HT1080 (cell line): ENCODE measurements around the gene NCL. TPM values are rescaled to one million over a fixed set of nuclear protein-coding genes. Genes with fewer than 3 reads are reported as not detected.
"Not testable (repeated sequence)": the region's sequence is repeated elsewhere in the genome, so short reads cannot be mapped to it uniquely, and the experiment has no call there.

Source experiments
- DNase-seq: peaks from one replicate; pipeline ENCODE4 v3.0.0-alpha.2; 2015; ENCODE audit warnings: low read depth
- total RNA-seq: library from RNA; depleted of rRNA; stranded (reverse); fragments of >200 nt; shearing (Covaris generic); gene quantifications from 2 replicates; pipeline ENCODE4 v1.2.3, GENCODE V29; 2014

NCL gene
- total RNA-seq, 1 experiment from 2014 or later = 358 TPM

- DNase-seq = no peak
Measured at GRCh38 chr2:231467613-231468530, 3.6 kb upstream of the NCL start.

DNA sequence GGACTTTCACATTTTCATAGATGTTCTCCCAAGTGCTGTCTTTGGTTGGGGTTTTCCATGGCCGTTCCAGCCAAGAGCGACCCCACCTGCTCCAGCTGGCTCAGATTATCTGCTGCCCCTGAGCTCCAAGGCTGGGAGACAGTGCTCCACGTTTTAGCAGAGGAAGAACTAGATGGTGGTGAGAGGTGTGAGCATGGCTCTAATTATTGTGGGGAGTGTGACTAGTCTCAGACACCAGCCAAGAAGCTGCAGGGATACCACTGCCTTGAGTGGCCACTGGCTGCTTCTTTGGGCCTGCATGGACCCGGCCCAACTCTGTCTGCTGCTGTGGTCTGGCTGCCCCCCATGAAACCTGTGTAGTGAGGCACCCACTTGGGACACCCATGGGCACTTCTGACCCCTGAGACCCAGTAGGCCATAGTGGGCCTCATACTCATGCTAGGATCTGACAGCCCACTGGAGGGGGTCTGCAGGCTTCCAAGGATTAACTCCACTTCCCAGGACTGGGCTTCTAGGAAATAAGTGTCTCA lies 2.8 kb upstream of the NCL start:
- no peak for DNase-seq

DNA sequence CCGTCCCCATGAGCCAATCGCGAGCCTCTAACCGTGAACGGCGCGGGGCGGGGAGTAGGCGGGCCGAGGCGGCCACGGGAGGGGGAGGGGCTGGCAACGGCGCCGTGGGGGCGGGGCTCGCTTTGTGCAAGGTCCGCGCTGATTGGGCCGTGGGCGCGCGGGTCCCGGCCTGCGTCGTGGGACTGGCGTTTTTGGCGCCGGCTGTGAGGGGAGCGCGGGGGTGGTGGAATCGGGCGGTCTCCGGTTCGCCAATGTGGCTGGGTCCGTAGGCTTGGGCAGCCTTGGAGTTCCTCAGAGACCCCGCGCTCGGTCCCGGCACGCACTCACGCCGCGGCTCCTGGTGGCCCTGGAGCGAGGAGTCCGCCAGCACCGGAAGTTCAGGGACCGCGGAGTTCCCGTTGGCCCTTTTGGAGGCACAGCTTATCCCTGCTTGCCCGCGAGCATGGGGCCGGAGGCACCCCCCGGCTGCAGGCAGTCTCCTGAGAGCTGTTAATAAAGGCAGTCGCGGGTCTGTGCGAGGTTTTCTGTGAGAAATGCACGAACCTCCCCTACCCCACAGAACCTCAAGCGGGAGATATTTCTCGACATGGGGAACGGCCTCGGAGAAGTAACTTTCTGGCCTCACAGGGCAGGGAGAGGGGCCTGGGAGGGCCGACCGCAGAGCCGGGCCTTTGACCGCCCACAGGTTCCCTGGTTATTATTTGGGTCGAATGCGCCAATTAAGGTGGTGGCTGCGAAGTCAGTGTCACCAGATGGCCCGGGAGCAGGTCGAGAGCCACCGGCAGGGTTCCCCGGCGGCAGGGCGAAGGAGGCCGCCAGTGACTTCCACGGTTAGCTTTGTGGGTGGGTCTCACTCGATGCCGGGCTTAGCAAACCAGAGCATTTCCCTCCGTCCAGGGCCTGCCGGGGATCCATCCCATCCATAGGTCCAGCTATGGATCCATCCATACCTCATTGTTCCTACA lies 574 bp upstream of the NCL start:
- DNase-seq = no peak

DNA sequence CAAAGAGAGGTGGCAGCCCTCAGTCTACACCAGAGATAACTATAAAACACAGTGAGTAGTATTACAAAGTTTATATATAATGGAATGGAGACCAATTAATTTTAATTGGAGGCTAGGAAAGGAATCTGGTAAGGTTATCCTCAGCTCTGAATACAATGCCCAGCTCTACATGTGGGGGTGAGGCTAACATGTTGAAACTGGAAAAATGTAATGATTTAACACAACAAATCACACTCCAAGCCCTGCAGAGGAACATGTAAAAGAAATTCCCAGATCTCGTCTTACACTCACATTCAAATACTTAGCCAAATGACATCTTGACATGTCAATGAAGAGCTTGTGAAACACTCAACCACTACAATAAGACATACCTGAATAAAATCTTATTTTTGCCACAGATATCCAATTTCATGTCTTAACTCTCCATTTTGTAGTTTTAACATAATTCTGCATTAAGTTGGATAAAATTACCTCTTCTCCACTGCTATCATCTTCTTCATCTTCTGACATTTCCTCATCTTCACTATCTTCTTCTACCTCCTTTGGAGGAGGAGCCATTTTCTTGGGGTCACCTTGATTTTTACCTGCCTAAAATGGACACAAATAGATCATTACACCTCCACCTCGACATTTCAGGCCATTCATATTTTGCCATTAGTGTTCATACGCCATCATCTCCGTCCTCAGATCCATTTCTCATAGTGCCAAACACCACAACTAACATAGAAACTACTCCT lies 1.4 kb downstream of the NCL start:
- no peak for DNase-seq

DNA sequence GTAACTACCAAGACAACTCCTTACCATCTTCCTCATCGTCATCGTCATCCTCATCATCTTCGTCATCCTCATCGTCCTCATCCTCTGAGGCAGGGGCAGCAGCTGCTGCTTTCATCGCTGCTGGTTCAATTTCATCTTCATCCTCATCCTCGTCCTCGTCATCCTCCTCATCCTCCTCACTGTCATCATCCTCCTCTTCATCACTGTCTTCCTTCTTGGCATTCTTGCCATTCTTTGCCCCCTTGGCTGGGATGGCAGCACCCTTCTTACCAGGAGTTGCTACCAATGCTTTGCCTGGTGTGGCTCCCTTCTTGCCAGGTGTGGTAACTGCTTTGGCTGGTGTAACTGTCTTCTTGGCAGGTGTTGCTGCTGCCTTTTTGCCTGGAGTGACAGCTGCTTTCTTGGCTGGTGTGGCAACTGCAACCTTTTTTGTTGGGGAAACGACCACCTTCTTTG lies 2.7 kb downstream of the NCL start:
- DNase-seq = no peak

DNA sequence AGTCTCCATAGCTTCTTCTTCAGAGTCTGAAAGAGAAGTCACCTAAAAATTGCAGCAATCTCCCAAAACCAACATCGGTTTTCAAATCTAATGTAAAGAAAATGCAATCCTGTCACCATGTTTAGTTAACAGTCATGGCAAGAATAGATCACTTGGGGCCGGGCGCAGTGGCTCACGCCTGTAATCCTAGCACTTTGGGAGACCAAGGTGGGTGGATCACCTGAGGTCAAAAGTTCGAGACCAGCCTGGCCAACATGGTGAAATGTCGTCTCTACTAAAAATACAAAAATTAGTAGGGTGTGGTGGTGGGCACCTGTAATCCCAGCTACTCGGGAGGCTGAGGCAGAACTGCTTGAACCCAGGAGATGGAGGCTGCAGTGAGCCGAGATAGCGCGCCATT lies 3.4 kb downstream of the NCL start:
- not testable (repeated sequence) for DNase-seq

DNA sequence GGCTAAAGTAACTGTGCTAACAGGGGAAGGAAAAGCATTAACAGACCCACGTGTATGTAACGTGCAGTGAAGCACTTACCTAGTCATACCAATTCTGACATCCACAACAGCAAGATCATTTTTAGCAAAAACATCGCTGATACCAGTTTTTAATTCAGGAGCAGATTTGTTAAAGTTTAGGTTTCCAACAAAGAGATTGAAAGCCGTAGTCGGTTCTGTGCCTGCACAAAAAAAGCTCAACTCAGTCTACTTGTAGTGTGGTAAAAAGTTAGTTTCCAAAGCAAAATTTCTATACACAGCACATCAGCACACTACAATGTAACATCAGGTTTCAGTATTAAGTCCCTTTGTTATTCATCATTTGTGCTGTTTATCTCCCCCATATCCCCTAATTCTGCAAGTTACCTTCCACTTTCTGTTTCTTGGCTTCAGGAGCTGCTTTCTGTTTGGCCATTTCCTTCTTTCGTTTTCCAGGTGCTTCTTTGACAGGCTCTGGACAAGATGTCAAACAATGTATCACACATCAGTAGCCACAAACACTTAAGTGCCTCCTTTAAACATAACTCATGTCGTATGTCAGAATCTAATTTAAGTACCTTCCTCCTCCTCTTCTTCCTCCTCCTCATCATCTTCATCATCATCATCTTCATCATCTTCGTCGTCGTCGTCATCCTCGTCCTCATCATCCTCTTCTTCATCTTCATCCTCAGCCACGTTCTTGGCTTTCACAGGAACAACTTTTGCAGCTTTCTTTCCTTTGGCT lies 4.0 kb downstream of the NCL start:
- DNase-seq = no peak

- DNase-seq = no peak
Measured at GRCh38 chr2:231458368-231458767, 5.9 kb downstream of the NCL start.

- DNase-seq = no peak
Measured at GRCh38 chr2:231457101-231457500, 7.2 kb downstream of the NCL start.

DNA sequence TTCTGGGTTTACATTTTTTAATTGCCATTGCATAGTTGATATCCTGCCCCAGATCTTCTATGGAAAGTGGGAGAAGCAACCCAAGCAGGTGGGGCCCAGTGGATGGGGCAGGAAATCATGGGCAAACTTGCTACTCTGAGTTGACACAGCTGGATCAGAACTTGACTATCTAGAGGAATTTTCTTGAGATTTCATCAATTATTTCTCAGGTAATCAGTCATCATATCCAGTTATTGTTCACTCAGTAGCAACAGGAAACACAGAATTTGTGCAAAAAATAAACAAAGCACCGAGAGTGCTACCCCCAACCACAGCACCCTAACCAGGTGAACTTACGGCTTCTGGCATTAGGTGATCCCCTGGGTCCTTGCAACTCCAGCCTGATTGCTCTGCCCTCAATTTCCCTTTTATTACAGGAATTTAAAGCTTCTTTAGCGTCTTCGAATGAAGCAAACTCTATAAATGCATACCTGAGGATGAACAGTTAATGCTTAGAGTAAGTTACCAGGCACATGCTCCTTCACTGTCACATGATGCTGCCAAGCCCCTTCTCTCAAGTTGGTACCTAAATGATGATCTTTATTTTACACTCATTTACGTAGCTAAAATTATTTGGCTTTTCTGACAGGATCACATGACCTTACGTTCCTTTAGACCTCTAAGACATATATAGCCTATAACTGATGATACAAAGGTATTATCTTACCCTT lies 7.8 kb downstream of the NCL start:
- DNase-seq = no peak

DNA sequence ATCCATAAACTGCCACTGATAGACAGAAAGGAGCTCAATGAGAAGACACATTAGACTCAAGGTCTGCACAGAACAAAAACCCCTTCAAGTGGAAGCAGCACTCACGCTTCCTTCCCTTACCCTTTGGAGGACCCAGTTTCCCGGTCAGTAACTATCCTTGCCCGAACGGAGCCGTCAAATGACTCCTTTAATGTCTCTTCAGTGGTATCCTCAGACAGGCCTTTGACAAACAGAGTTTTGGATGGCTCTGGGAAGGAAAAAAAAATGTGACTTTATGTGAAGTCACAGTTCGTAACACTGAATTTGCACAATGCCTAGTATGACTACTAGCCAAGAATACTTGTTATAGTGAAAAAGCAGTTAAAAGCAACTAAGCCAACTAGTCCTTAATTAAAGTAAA lies 8.4 kb downstream of the NCL start:
- DNase-seq = no peak

DNA sequence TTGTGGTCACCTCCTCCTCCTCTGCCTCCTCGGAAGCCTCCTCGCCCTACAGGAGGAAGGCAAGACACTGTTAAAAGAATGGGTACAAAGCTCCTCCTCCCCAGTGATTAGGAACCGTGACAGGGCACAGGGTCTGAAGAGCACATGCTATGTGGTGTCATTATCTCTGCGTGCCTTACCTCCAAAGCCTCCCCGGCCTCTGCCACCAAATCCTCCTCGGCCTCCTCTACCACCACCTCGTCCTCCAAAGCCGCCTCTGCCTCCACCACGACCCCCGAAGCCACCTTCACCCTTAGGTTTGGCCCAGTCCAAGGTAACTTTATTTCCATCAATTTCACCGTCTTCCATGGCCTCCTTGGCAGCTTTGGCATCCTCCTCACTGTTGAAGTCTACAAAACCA lies 9.1 kb downstream of the NCL start:
- DNase-seq = no peak

- no peak for DNase-seq
Measured at GRCh38 chr2:231454361-231454791, 9.9 kb downstream of the NCL start.

GRCh38 chr2:231452799-231453508 lies 11.3 kb downstream of the NCL start:
- DNase-seq = peak; percentile 27

- DNase-seq = peak; percentile 20
Measured at GRCh38 chr2:231450548-231450989, 13.7 kb downstream of the NCL start.

DNA sequence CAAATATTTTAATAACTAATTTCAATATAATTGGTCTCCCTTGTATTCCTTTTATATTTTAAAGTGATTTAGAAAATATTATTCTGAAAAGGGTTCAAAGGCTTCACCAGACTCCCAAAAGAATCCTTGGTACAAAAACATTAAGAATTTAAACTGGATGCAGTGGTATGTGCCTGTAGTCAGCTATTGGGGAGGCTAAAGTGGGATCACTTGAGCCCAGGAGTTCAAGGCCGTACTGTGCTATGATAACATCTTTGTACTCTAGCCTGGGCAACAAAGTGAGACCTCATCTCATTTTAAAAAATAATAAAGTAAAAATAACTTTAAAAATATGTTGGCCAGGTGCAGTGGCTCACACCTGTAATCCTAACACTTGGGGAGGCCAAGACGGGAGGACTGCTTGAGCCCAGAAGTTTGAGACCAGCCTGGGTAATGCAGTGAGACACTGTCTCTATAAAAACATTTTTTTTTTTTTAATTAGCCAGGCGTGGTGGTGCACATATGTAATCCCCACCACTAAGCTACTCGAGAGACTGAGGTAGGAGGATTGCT lies 14.7 kb downstream of the NCL start:
- DNase-seq = no peak

GRCh38 chr2:231436957-231437356 lies 27.3 kb downstream of the NCL start:
- no peak for DNase-seq

GRCh38 chr2:231433990-231434389 lies 30.3 kb downstream of the NCL start:
- no peak for DNase-seq

DNA sequence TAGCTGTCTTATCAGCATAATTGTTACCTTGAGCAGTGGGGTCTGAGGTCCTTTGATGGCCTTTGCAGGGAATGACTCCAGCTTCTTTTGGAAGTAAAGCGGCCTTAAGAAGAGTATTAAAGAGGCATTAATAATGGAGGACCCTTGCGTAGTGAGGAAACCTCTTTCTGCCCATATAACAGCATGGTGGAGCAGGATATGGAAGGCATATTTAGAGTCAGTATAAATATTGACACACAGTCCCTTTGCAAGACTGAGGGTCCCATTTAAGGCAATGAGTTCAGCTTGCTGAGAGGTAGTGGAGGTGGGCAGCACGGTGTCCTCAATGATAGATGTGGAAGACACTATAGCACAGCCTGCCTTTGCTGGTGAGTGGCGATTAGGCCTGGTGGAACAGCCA lies 32.7 kb downstream of the NCL start:
- DNase-seq = no peak
